ENCODE data around the gene MBD4. TPM values are rescaled to one million over a fixed set of nuclear protein-coding genes. Genes with fewer than 3 reads are reported as not detected.
A peak's percentile ranks its signal among the peaks of the same experiment; 100 is the strongest.

The MBD4 gene
- total RNA-seq, 2 experiments from 2014 or later: 62.0 to 63.9 TPM

- intact Hi-C loops (cut with DNase I, micrococcal nuclease): loop anchor here (5.0 kb wide), 4 partner anchors 40 to 715 kb away; partner anchors contain the start of genes RAB7A (in 1 of the 2) and TMCC1 (in 1 of the 2)
- peak overlapping the region; percentile 48 for H3K4me3 Mint-ChIP-seq
- Histone ChIP-seq H3K9me3 (ENCODE audit: control insufficient read depth in 1 of 2, insufficient read depth in 1 of 2, low read length in 2 of 2) (no peaks in the 10 kb centered on the region), H3K4me1 (ENCODE audit: insufficient read depth, low read length) (peaks cover 30% of the 10 kb centered on the region), H3K27me3 (ENCODE audit: control insufficient read depth in 1 of 2, insufficient read depth in 2 of 2, low read length in 2 of 2) (no peaks in the 10 kb centered on the region), H3K36me3 (ENCODE audit: insufficient read depth, low read length) (peaks cover 7% of the 10 kb centered on the region), H3K4me3 (ENCODE audit: low read length) (no peak overlapping the region), H3K27ac (ENCODE audit: low read depth in 1 of 2, low read length in 2 of 2) (peak overlapping the region; percentile 83 to 85)
- CTCF ChIA-PET: no interaction called here
- POLR2A ChIA-PET: interaction anchor here (0.6 to 3.7 kb wide), 3 partner anchors 7 to 537 kb away, joined by 3 to 31 read pairs (median 18); no protein-coding TSS in a partner anchor
- no peak for ATAC-seq (ENCODE audit: poor library complexity)
- no peaks in the 10 kb centered on the region for H3K27me3 Mint-ChIP-seq
- H3K4me1 Mint-ChIP-seq (ENCODE audit: low read depth): peaks cover 66% of the 10 kb centered on the region
- H3K27ac Mint-ChIP-seq: peak overlapping the region; percentile 93
- H3K36me3 Mint-ChIP-seq (ENCODE audit: low read depth): peaks cover 19% of the 10 kb centered on the region
- no peak for TF ChIP-seq CTCF (IDR thresholded peaks at IDR 0.05)
- no peaks in the 10 kb centered on the region for H3K9me3 Mint-ChIP-seq
- no peak for DNase-seq
These were observed 2.7 kb upstream of the MBD4 start for GRCh38 chr3:129442486-129442885.

GRCh38 chr3:129441782-129442181 lies 2.0 kb upstream of the MBD4 start:
- Mint-ChIP-seq H3K4me1 (ENCODE audit: low read depth) (peaks cover 70% of the 10 kb centered on the region), H3K36me3 (ENCODE audit: low read depth) (peaks cover 24% of the 10 kb centered on the region)

GRCh38 chr3:129441215-129441614 lies 1.5 kb upstream of the MBD4 start:
- Mint-ChIP-seq H3K27me3 (no peaks in the 10 kb centered on the region), H3K9me3 (no peaks in the 10 kb centered on the region), H3K4me1 (ENCODE audit: low read depth) (peaks cover 75% of the 10 kb centered on the region), H3K27ac (peak overlapping the region; percentile 93), H3K4me3 (peak overlapping the region; percentile 91), H3K36me3 (ENCODE audit: low read depth) (peaks cover 30% of the 10 kb centered on the region)
- ChIA-PET CTCF (interaction anchor here (1.0 to 1.5 kb wide), 2 partner anchors 12 to 41 kb away, joined by 3 to 4 read pairs; partner anchors contain the start of gene EFCAB12), POLR2A (interaction anchor here (1.1 to 4.5 kb wide), 15 partner anchors 9 to 761 kb away, joined by 3 to 62 read pairs (median 8); partner anchors contain the start of genes EFCAB12 and TMCC1)
- Histone ChIP-seq H3K4me3 (ENCODE audit: low read length) (peak overlapping the region; percentile 91), H3K36me3 (ENCODE audit: insufficient read depth, low read length) (peaks cover 16% of the 10 kb centered on the region), H3K27me3 (ENCODE audit: control insufficient read depth in 1 of 2, insufficient read depth in 2 of 2, low read length in 2 of 2) (no peaks in the 10 kb centered on the region), H3K9me3 (ENCODE audit: control insufficient read depth in 1 of 2, insufficient read depth in 1 of 2, low read length in 2 of 2) (no peaks in the 10 kb centered on the region), H3K27ac (ENCODE audit: low read depth in 1 of 2, low read length in 2 of 2) (peak overlapping the region; percentile 83 to 85), H3K4me1 (ENCODE audit: insufficient read depth, low read length) (peaks cover 30% of the 10 kb centered on the region)
- DNase-seq (peak in 8 of 14 experiments; percentile 6 to 56 (median 22)), ATAC-seq (ENCODE audit: poor library complexity) (no peak)
- TF ChIP-seq CTCF (IDR thresholded peaks at IDR 0.05): no peak
- intact Hi-C loops (cut with DNase I, micrococcal nuclease): loop anchor here (5.0 kb wide), 4 partner anchors 41 to 714 kb away; partner anchors contain the start of genes RAB7A (in 1 of the 2) and TMCC1 (in 1 of the 2)

More at GRCh38 chr3:129441782-129442181, 2.0 kb upstream of the MBD4 start:
- intact Hi-C loops (cut with DNase I, micrococcal nuclease): loop anchor here (5.0 kb wide), 4 partner anchors 41 to 714 kb away; partner anchors contain the start of genes RAB7A (in 1 of the 2) and TMCC1 (in 1 of the 2)
- Mint-ChIP-seq H3K9me3 (no peaks in the 10 kb centered on the region), H3K27me3 (no peaks in the 10 kb centered on the region), H3K27ac (peak overlapping the region; percentile 93), H3K4me3 (peak overlapping the region; percentile 91)
- peaks cover 14% of the 10 kb centered on the region for H3K36me3 ChIP-seq (ENCODE audit: insufficient read depth, low read length)
- ChIA-PET POLR2A (interaction anchor here (1.2 to 4.5 kb wide), 9 partner anchors 8 to 451 kb away, joined by 4 to 62 read pairs (median 17); partner anchors contain the start of genes EFCAB12 and TMCC1), CTCF (interaction anchor here (1.0 to 1.5 kb wide), 2 partner anchors 13 to 42 kb away, joined by 3 to 4 read pairs; partner anchors contain the start of gene EFCAB12)
- H3K27me3 ChIP-seq (ENCODE audit: control insufficient read depth in 1 of 2, insufficient read depth in 2 of 2, low read length in 2 of 2): no peaks in the 10 kb centered on the region
- peak in 1 of 14 experiments; percentile 17 for DNase-seq
- no peaks in the 10 kb centered on the region for H3K9me3 ChIP-seq (ENCODE audit: control insufficient read depth in 1 of 2, insufficient read depth in 1 of 2, low read length in 2 of 2)
- peak overlapping the region; percentile 83 to 85 for H3K27ac ChIP-seq (ENCODE audit: low read depth in 1 of 2, low read length in 2 of 2)
- no peak for TF ChIP-seq CTCF (IDR thresholded peaks at IDR 0.05)
- ATAC-seq (ENCODE audit: poor library complexity): no peak
- peak overlapping the region; percentile 91 for H3K4me3 ChIP-seq (ENCODE audit: low read length)
- peaks cover 30% of the 10 kb centered on the region for H3K4me1 ChIP-seq (ENCODE audit: insufficient read depth, low read length)

All from CD4-positive, alpha-beta T cell (primary cell).